GM21786 (cell line): Measurements from ENCODE around the gene RAP2C.
"Not testable (repeated sequence)": the region's sequence is repeated elsewhere in the genome, so short reads cannot be mapped to it uniquely, and the experiment has no call there.

ENCODE experiments used
- ATAC-seq: cut with Tn5 transposase; IDR thresholded peaks from one replicate; pipeline ENCODE4 v1.9.1; 2021; ENCODE audit not compliant: unreplicated experiment

RAP2C gene

DNA sequence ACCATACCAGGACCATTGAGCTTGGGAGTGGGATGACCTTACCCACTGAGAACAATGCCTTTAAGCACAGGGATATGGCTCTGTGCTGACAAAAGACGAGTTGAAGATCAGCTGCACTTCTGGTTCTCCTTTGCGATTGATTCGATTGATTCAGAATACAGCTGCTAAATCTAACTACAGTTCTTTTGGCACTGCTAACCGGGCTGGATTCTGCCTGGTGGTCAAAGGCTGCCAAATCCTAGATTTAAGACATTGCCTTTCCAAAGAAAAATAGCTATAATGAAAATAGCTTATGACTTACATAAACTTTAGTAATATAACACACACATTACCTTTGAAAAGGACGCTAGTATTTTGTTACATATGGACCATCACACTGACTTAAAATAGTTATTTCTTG is 18.3 kb downstream of the RAP2C start:
- no peak for ATAC-seq

DNA sequence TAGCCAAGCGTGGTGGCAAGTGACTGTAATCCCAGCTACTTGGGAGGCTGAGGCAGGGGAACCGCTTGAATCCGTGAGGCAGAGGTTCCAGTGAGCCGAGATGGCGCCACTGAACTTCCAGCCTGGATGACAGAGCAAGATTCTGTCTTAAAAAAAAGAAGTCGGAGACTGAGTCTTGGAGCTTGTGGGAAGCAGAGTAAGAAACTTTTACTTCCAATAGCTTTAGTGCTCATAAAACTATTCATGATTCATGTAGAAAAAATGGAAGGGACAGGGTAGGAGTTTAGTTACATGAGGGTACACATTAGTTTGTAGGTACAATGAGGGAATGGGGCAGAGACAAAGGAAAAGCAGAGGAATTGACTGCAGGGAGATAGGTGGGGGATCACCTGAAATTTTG is 19.3 kb downstream of the RAP2C start:
- ATAC-seq = no peak

- no peak for ATAC-seq
These were observed 25.2 kb downstream of the RAP2C start for GRCh38 chrX:132193872-132194574.

- no peak for ATAC-seq
These were observed 27.3 kb downstream of the RAP2C start for GRCh38 chrX:132191938-132192337.

DNA sequence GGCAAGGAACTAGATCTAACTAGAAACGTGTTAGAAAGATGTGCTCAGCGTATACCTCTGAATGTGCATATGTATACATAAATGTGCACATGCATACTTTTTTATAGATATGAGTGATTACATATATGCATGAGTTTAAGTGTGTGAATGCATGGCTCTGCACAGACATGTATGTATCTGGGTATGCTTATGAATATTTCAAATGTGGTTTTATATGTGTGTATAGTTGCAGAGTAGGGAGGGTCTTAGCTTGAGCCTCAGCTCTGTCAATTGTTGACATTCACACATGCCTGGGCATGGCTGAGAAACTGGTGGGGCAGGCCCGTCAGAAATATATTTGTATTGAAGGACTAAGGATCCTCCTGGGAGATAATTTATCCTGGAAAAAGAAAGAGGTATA is 31.1 kb downstream of the RAP2C start:
- ATAC-seq = no peak

DNA sequence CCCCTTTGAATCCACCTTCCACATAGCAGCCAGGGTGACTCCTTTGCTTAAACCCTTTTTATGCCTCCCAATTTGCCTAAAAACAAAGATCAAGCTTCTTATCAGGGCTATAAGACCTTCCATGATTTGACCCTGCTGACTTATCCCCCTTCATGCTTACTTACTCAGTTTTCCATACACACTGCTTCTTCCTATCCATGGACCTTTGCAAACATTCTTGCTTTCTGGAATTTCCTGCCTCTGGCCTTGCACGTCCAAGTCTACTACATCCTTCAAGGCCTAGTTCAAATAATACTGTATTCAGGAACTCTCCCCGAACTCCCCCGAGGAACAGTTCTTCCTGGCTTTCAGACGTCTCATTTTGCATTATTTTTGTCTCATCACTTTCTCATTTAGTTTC is 31.8 kb downstream of the RAP2C start:
- ATAC-seq = no peak

- no peak for ATAC-seq
These were observed 34.4 kb downstream of the RAP2C start for GRCh38 chrX:132184871-132185270.

DNA sequence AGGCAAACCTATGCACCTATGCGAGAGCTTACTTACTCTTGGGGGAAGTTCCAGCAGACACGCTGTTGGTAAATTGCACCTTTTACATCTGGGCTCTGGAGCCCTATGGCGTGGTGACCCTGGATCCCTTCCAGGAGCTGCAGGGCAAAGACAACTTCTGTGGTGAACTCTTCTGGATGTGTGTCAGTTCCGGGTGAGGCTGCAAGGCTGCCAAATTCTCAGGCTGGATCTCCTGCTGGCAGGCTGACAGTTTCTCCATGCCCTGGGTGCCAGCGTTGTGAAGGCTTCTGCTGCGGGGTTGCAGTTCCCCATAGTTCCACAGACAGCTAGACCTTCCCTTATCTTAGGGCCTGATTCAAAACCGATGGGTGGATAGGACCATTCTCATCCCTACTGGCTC is 37.9 kb downstream of the RAP2C start:
- ATAC-seq = no peak

- no peak for ATAC-seq
These were observed 38.3 kb downstream of the RAP2C start for GRCh38 chrX:132180929-132181328.

DNA sequence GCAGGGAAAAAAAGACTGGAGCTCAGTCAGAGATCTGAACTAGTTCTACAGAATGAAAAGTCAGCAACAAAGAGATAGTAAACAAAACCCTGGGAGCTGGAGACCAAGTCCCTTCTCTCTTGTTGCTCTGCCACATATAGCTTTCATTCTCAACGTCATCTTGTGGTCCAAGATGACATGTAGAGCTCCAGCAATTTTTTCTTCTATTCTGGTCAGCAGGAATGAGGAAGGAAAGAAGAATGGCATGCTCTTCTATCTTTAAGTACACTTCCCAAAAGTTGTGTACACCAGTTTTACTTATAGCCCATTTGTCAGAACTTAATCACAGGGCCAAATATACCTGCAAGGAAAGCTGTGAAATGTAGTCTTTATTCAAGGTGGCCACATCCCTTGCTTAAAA is 45.6 kb downstream of the RAP2C start:
- ATAC-seq = no peak

- ATAC-seq = no peak
These were observed 47.4 kb downstream of the RAP2C start for GRCh38 chrX:132171881-132172280.

DNA sequence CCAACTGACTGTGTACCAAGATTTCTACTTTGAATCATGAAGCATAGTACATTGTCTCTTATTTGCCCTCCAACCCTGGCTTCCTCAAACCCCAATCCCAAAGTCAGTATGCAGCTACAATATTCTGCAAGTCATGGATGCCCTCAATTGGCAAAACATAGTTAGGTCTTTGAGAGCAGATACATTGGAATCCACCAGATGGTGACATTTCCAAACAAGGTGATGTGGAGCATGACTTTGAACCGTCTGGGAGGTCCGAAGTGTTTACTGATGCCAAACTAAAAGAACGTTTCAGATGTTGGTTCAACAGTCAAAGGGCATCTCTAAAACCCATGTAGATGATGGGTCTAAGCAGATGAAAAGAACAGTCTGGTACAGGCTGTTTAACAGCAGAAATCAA is 47.8 kb downstream of the RAP2C start:
- no peak for ATAC-seq

GRCh38 chrX:132169554-132169953 is 49.7 kb downstream of the RAP2C start:
- ATAC-seq = no peak

DNA sequence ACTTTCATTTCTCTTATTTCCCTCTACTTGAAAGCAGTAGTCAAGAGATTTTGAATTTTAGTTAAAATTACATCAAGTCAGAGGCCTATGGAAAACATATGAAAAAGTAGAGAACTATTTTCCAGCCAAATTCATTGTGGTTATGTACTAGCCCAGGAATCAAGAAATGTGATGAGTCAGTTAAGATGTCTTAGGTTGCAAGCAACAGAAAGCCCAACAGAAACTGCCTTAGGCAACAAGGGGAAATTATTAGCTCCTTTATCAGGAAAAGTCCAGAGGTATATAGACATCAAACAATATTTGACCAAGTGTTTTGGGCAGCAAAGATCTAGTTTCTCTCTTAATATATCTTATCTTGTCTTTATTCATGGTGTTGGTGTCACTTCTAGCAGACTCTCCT is 53.6 kb downstream of the RAP2C start:
- ATAC-seq = no peak

DNA sequence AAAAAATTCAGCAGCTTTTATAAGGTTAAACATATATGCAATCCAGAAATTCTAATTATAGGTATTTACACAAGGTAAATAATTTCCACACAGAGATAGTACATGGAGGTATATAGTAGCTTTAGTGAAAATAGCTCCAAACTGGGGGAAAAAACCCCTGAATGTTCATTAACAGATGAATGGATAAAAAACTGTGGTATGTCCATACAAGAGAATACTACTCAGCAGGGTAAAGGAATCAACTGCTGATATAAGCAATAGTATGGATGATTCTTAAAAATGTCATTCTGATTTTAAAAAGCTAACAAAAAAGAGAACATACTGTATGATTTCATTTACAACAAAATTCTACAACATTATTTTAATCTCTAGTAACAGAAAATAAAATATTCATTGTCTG is 54.2 kb downstream of the RAP2C start:
- no peak for ATAC-seq

DNA sequence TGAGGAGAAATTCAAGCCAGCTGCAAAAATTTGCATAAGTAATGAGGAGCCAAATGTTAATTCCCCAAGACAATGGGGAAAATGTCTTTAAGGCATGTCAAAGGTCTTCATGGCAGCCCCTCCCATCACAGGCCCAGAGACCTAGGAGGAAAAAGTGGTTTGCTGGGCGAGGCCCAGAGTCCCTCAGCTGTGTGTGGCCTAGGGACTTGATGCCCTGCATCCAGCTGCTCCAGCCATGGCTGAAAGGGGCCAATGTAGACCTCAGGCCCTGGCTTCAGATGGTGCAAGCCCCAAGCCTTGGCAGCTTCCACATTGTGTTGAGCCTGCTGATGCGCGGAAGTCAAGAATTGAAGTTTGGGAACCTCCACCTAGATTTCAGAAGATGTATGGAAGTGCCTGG is 56.2 kb downstream of the RAP2C start:
- not testable (repeated sequence) for ATAC-seq

- no peak for ATAC-seq
These were observed 66.1 kb downstream of the RAP2C start for GRCh38 chrX:132153166-132153565.
